ENCODE measurements around the gene RCHY1.
A peak's percentile ranks its signal among the peaks of the same experiment; 100 is the strongest.

The RCHY1 gene

GRCh38 chr4:75496406-75496805 is 17.8 kb downstream of the RCHY1 start:
- no peak overlapping the region for H2AFZ ChIP-seq (ENCODE audit: low read length, unreplicated experiment)
- H3K4me3 ChIP-seq (ENCODE audit: low read depth, low read length) = no peak overlapping the region
- H3K27me3 ChIP-seq (ENCODE audit: insufficient read depth, low read length) = no peaks in the 10 kb centered on the region
- peaks cover 20% of the 10 kb centered on the region for H3K4me1 ChIP-seq (ENCODE audit: control insufficient read depth, insufficient read depth, low read length, unreplicated experiment)
- peaks cover 33% of the 10 kb centered on the region for H3K36me3 ChIP-seq (ENCODE audit: insufficient read depth, low read length)
- H3K27ac ChIP-seq (ENCODE audit: low read depth, low read length) = no peak overlapping the region
- H3K79me2 ChIP-seq (ENCODE audit: control insufficient read depth, insufficient read depth, low read length, unreplicated experiment) = peaks cover 24% of the 10 kb centered on the region

GRCh38 chr4:75495476-75495875 is 18.7 kb downstream of the RCHY1 start:
- Histone ChIP-seq H3K27me3 (ENCODE audit: insufficient read depth, low read length) (no peaks in the 10 kb centered on the region), H3K27ac (ENCODE audit: low read depth, low read length) (peak overlapping the region; percentile 7; the same call in 1 of the 2 replicates), H2AFZ (ENCODE audit: low read length, unreplicated experiment) (no peak overlapping the region), H3K4me1 (ENCODE audit: control insufficient read depth, insufficient read depth, low read length, unreplicated experiment) (peaks cover 20% of the 10 kb centered on the region), H3K4me3 (ENCODE audit: low read depth, low read length) (no peak overlapping the region), H3K79me2 (ENCODE audit: control insufficient read depth, insufficient read depth, low read length, unreplicated experiment) (peaks cover 24% of the 10 kb centered on the region), H3K36me3 (ENCODE audit: insufficient read depth, low read length) (peaks cover 33% of the 10 kb centered on the region)

GRCh38 chr4:75494563-75494962 is 19.6 kb downstream of the RCHY1 start:
- H3K4me3 ChIP-seq (ENCODE audit: low read depth, low read length) = peak overlapping the region; percentile 55
- H3K79me2 ChIP-seq (ENCODE audit: control insufficient read depth, insufficient read depth, low read length, unreplicated experiment) = peaks cover 24% of the 10 kb centered on the region
- peak overlapping the region; percentile 24 for H3K27ac ChIP-seq (ENCODE audit: low read depth, low read length)
- peaks cover 20% of the 10 kb centered on the region for H3K4me1 ChIP-seq (ENCODE audit: control insufficient read depth, insufficient read depth, low read length, unreplicated experiment)
- H3K36me3 ChIP-seq (ENCODE audit: insufficient read depth, low read length) = peaks cover 28% of the 10 kb centered on the region
- H3K27me3 ChIP-seq (ENCODE audit: insufficient read depth, low read length) = no peaks in the 10 kb centered on the region
- no peak overlapping the region for H2AFZ ChIP-seq (ENCODE audit: low read length, unreplicated experiment)

GRCh38 chr4:75490155-75490554 is 24.0 kb downstream of the RCHY1 start:
- Histone ChIP-seq H3K27me3 (ENCODE audit: insufficient read depth, low read length) (no peaks in the 10 kb centered on the region), H3K36me3 (ENCODE audit: insufficient read depth, low read length) (peaks cover 21% of the 10 kb centered on the region), H3K27ac (ENCODE audit: low read depth, low read length) (no peak overlapping the region), H3K4me3 (ENCODE audit: low read depth, low read length) (no peak overlapping the region), H2AFZ (ENCODE audit: low read length, unreplicated experiment) (no peak overlapping the region), H3K79me2 (ENCODE audit: control insufficient read depth, insufficient read depth, low read length, unreplicated experiment) (peaks cover 5% of the 10 kb centered on the region), H3K4me1 (ENCODE audit: control insufficient read depth, insufficient read depth, low read length, unreplicated experiment) (peaks cover 9% of the 10 kb centered on the region)

- Histone ChIP-seq H3K27me3 (ENCODE audit: insufficient read depth, low read length) (no peaks in the 10 kb centered on the region), H3K79me2 (ENCODE audit: control insufficient read depth, insufficient read depth, low read length, unreplicated experiment) (no peaks in the 10 kb centered on the region), H3K4me3 (ENCODE audit: low read depth, low read length) (no peak overlapping the region), H3K36me3 (ENCODE audit: insufficient read depth, low read length) (peaks cover 37% of the 10 kb centered on the region), H3K4me1 (ENCODE audit: control insufficient read depth, insufficient read depth, low read length, unreplicated experiment) (no peaks in the 10 kb centered on the region), H2AFZ (ENCODE audit: low read length, unreplicated experiment) (no peak overlapping the region), H3K27ac (ENCODE audit: low read depth, low read length) (no peak overlapping the region)
These were observed 30.0 kb downstream of the RCHY1 start for GRCh38 chr4:75484190-75484589.

- H2AFZ ChIP-seq (ENCODE audit: low read length, unreplicated experiment) = no peak overlapping the region
- H3K36me3 ChIP-seq (ENCODE audit: insufficient read depth, low read length) = peaks cover 26% of the 10 kb centered on the region
- H3K27ac ChIP-seq (ENCODE audit: low read depth, low read length) = no peak overlapping the region
- H3K27me3 ChIP-seq (ENCODE audit: insufficient read depth, low read length) = no peaks in the 10 kb centered on the region
- no peaks in the 10 kb centered on the region for H3K4me1 ChIP-seq (ENCODE audit: control insufficient read depth, insufficient read depth, low read length, unreplicated experiment)
- H3K79me2 ChIP-seq (ENCODE audit: control insufficient read depth, insufficient read depth, low read length, unreplicated experiment) = no peaks in the 10 kb centered on the region
- no peak overlapping the region for H3K4me3 ChIP-seq (ENCODE audit: low read depth, low read length)
These were observed 37.0 kb downstream of the RCHY1 start for GRCh38 chr4:75477201-75477600.

- Histone ChIP-seq H3K27ac (ENCODE audit: low read depth, low read length) (no peak overlapping the region), H3K36me3 (ENCODE audit: insufficient read depth, low read length) (no peaks in the 10 kb centered on the region), H2AFZ (ENCODE audit: low read length, unreplicated experiment) (no peak overlapping the region), H3K4me1 (ENCODE audit: control insufficient read depth, insufficient read depth, low read length, unreplicated experiment) (no peaks in the 10 kb centered on the region), H3K79me2 (ENCODE audit: control insufficient read depth, insufficient read depth, low read length, unreplicated experiment) (no peaks in the 10 kb centered on the region), H3K4me3 (ENCODE audit: low read depth, low read length) (no peak overlapping the region), H3K27me3 (ENCODE audit: insufficient read depth, low read length) (no peaks in the 10 kb centered on the region)
These were observed 43.5 kb downstream of the RCHY1 start for GRCh38 chr4:75470738-75471137.

GRCh38 chr4:75469896-75470295 is 44.3 kb downstream of the RCHY1 start:
- no peak overlapping the region for H3K27ac ChIP-seq (ENCODE audit: low read depth, low read length)
- no peaks in the 10 kb centered on the region for H3K79me2 ChIP-seq (ENCODE audit: control insufficient read depth, insufficient read depth, low read length, unreplicated experiment)
- H3K4me1 ChIP-seq (ENCODE audit: control insufficient read depth, insufficient read depth, low read length, unreplicated experiment) = no peaks in the 10 kb centered on the region
- H3K4me3 ChIP-seq (ENCODE audit: low read depth, low read length) = no peak overlapping the region
- no peaks in the 10 kb centered on the region for H3K27me3 ChIP-seq (ENCODE audit: insufficient read depth, low read length)
- H2AFZ ChIP-seq (ENCODE audit: low read length, unreplicated experiment) = no peak overlapping the region
- H3K36me3 ChIP-seq (ENCODE audit: insufficient read depth, low read length) = no peaks in the 10 kb centered on the region

GRCh38 chr4:75457365-75457764 is 56.8 kb downstream of the RCHY1 start:
- H3K27ac ChIP-seq (ENCODE audit: low read depth, low read length) = no peak overlapping the region
- H3K4me3 ChIP-seq (ENCODE audit: low read depth, low read length) = no peak overlapping the region
- H3K27me3 ChIP-seq (ENCODE audit: insufficient read depth, low read length) = no peaks in the 10 kb centered on the region
- no peak overlapping the region for H2AFZ ChIP-seq (ENCODE audit: low read length, unreplicated experiment)
- no peaks in the 10 kb centered on the region for H3K4me1 ChIP-seq (ENCODE audit: control insufficient read depth, insufficient read depth, low read length, unreplicated experiment)
- no peaks in the 10 kb centered on the region for H3K79me2 ChIP-seq (ENCODE audit: control insufficient read depth, insufficient read depth, low read length, unreplicated experiment)
- no peaks in the 10 kb centered on the region for H3K36me3 ChIP-seq (ENCODE audit: insufficient read depth, low read length)

GRCh38 chr4:75434105-75434504 is 80.1 kb downstream of the RCHY1 start:
- H3K79me2 ChIP-seq (ENCODE audit: control insufficient read depth, insufficient read depth, low read length, unreplicated experiment) = no peaks in the 10 kb centered on the region
- H3K36me3 ChIP-seq (ENCODE audit: insufficient read depth, low read length) = no peaks in the 10 kb centered on the region
- H3K27me3 ChIP-seq (ENCODE audit: insufficient read depth, low read length) = peaks cover 49% of the 10 kb centered on the region
- no peaks in the 10 kb centered on the region for H3K4me1 ChIP-seq (ENCODE audit: control insufficient read depth, insufficient read depth, low read length, unreplicated experiment)
- no peak overlapping the region for H3K4me3 ChIP-seq (ENCODE audit: low read depth, low read length)
- H2AFZ ChIP-seq (ENCODE audit: low read length, unreplicated experiment) = no peak overlapping the region
- no peak overlapping the region for H3K27ac ChIP-seq (ENCODE audit: low read depth, low read length)

- peaks cover 46% of the 10 kb centered on the region for H3K27me3 ChIP-seq (ENCODE audit: insufficient read depth, low read length)
- no peak overlapping the region for H2AFZ ChIP-seq (ENCODE audit: low read length, unreplicated experiment)
- no peak overlapping the region for H3K27ac ChIP-seq (ENCODE audit: low read depth, low read length)
- no peaks in the 10 kb centered on the region for H3K36me3 ChIP-seq (ENCODE audit: insufficient read depth, low read length)
- H3K4me1 ChIP-seq (ENCODE audit: control insufficient read depth, insufficient read depth, low read length, unreplicated experiment) = no peaks in the 10 kb centered on the region
- H3K4me3 ChIP-seq (ENCODE audit: low read depth, low read length) = no peak overlapping the region
- H3K79me2 ChIP-seq (ENCODE audit: control insufficient read depth, insufficient read depth, low read length, unreplicated experiment) = no peaks in the 10 kb centered on the region
These were observed 81.5 kb downstream of the RCHY1 start for GRCh38 chr4:75432683-75433082.

Measured in ACC112 (cell line).